GM10847 (cell line): ENCODE data around the gene RALGPS2.

Source experiments
- POLR2A ChIP-seq: IDR thresholded peaks from 2 replicates; pipeline ENCODE4 v1.6.1; 2011; ENCODE audit not compliant: insufficient read length; ENCODE audit errors: extremely low read depth

The RALGPS2 gene

DNA sequence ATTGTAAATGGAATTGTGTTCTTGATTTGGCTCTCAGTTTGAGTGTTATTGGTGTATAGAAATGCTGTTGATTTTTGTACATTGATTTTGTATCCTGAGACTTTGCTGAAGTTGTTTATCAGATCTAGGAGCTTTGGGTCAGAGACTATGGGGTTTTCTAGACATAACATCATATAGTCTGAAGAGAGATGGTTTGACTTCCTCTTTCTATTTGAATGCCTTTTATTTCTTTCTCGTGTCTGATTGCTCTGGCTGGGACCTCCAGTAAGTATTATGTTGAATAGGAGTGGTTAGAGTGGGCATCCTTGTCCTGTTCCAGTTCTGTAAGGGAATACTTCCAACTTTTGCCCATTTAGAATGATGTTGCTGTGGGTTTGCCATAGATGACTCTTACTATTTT lies 185.0 kb downstream of the RALGPS2 start:
- no peak for TF ChIP-seq POLR2A

DNA sequence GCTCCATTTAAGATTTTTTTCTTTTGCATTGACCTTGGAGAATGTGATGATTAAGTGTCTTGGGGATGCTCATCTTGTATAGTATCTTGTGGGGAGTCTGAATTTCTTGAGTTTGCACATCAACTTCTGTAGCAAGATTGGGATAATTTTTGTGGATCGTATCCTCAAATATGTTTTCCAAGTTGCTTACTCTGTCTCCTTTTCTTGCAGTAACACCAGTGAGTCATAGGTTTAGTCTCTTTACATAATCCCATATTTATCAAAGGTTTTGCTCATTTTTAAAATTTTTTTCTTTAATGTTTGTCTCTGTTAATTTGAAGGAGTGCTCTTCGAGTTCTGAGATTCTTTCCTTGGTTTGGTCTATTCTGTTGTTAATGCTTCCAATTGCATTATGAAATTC lies 187.6 kb downstream of the RALGPS2 start:
- no peak for TF ChIP-seq POLR2A

DNA sequence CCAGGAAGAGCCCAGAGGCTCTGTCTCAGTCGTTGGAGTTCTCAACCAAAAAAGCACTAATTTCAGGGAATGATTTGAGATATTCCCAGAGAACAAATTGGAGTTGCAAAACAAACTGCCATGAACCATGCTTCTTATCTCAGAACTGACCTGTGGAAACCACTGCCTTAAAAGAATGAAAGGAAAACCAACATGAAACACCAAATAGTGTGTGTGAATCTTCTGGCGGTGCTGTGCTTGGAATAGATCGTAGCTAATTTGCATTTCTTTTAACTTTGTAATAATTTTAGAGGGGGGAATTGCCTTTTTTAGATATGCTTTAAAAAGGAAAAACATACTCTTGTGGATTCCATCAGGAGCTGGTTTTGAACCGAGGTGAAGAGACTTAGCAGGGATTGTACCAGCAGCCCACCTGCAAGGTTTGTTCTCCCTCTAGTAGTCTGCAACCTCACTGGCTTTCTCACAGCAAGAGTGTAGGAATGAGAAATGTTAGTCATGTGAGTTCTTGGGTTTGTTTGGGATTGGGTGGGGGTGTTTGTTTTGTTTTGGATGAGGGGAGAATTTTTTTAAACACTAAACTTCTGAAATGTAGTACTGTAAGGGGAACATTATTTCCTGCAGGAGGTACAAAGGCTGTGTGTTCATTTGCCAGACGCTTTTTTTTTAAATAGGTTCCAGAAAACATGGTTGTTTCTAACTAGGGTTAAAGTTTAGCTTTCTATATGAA lies 191.6 kb downstream of the RALGPS2 start:
- TF ChIP-seq POLR2A: no peak

DNA sequence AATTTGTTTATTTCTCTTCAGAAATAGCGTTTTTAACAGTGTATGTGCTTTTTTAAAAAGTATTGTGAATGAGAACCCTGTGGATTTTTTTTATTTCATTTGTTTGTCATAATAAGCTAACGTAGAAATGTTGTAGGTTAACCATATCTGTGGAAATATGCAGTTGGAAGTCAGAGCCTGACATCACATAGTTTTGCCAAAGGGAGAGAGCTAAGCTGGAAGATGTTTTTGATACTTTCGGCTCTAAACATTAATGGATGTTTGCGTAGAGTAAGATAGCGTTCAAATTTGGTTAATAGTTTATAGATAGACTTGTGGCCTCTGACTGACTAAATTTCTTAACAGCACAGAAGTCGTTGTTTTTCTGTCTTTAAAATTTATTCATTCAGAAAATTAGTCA lies 193.3 kb downstream of the RALGPS2 start:
- no peak for TF ChIP-seq POLR2A

DNA sequence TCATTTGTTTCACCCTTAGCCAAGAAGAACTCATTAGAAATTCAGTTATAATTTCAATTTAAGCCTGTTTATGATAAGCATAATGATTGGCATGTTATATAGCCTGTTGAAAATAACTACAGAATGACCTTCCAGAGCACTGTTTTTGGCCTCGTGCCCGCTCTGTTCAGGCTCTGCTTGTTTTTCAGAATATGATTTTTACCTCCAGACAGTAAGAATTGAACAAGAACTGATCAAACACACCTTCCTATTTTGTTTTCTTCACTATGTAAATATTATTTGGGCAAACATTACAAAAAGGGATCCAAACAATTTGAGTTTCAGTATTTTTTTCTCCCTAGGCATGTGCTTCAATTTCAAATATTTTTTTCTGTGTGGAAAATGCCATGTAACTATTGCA lies 193.9 kb downstream of the RALGPS2 start:
- TF ChIP-seq POLR2A: no peak

DNA sequence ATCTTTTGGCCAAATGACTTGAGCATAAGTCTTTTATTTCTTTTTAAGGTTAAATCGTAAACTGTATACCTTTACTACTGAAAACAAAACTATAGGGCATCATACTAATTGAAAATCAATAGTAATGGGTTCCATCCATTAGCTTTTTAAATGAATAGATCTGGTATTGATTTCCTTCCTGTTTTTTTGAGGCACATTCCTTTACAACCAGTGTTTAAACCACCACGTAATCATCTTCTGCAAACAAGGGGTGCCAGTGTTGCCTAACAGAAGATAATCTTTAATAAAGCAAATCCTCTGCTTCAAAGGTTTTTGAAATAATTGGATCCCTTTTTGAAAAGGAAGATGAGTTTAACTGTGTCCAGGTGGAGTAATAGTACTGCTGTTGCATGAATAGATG lies 194.5 kb downstream of the RALGPS2 start:
- no peak for TF ChIP-seq POLR2A

DNA sequence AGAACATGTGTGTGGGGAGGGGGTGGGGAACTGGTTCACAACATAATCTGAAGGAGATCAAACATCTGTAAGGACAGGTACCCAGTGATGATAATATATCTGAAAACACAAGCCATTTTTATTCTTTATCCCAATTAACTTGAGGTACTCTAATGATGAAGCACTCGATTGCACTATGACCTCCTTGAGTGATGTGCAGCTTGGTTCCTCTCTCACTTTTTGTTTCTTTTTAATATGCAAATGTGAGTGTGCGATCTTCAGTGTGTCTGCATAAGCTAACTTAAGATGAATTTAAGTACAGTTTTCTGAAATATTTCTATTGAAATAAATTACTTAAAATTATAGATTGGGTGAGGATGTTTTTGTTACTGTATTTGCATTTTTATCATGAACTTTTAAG lies 196.5 kb downstream of the RALGPS2 start:
- no peak for TF ChIP-seq POLR2A

DNA sequence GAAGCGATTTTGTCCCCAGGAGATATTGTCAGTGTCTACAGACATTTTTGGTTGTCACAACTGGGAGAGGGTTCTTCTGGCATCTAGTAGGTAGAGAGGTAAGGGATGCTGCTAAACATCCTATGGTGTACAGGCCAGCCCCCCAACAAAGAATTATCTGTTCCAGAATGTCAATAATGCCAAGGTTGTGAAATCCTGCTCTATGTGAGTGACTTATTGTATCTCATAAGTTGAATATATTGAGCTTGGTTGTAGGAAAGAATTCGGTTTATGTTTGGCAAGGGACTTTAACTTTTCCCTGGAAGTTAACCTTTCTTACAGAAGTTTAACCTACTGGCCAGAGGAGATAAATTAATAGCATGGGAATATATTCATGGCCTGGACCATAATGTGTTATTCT lies 198.5 kb downstream of the RALGPS2 start:
- no peak for TF ChIP-seq POLR2A

DNA sequence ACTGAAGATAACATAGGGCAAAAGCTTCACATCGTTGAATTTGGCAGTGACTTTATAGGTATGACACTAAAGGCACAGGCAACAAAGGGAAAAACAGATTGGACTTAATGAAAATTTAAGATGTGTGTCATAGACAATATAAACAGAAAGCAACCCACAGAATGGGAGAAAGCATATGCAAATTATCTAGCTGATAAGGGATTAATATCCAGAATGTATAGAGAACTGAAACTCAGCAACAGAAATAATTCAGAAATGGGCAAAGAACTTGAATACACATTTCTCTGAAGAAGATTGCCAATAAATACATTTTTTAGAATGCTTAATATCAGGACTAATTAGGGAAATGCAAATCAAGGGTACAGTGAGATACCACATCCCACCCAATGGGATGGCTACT lies 201.0 kb downstream of the RALGPS2 start:
- no peak for TF ChIP-seq POLR2A

DNA sequence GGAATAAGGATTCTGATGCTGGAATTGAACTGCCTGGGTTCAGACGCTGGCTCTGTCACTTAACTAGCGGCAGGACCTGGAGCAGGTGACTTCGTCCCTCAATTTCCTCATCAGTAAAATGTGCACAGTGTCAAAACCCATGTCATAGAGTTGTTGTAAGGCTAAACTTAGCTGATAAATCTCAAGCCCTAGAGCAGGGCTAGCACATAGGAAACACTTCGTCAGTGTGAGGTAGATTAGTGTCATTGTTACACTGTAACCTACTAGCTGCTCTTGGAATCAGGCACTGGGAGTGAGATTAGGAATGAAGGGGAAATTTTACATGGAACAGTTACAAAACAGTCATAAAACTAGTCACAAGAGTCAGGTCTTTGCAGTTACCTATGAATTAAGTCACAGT lies 202.0 kb downstream of the RALGPS2 start:
- no peak for TF ChIP-seq POLR2A

DNA sequence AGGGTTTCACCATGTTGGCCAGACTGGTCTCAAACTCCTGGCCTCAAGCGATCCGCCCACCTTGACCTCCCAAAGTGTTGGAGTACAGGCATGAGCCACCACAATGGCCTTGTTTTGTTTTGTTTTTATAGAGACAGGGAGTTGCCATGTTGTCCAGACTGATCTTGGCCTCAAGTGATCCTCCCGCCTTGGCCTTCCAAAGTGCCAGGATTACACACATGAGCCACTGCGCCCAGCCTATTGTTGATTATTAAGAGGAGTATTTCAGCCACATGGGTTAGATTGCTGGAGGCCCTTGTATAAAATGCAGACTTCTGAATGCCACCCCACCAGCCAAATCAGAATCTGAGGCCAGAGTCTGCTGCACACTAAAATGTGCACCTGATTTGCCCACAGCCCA lies 203.0 kb downstream of the RALGPS2 start:
- no peak for TF ChIP-seq POLR2A

DNA sequence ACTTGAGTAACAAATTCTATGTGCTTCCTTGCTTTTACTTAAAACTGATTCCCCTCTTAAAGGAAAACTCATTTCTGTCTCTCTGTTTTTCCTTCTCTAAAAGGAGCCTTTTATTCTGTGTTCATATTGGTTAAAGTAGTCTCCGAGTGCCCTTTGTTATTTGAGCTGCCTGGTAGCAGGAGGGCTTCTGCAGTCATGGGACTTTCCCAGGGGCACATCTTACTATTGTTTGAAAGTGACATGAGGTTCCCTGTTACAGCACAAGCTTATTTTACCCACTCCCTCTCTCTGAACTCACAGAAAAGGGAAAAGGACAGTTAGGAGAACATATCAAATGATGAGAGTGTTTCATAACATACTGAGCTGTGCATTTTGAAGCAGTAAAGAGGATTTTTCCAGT lies 203.9 kb downstream of the RALGPS2 start:
- TF ChIP-seq POLR2A: no peak

DNA sequence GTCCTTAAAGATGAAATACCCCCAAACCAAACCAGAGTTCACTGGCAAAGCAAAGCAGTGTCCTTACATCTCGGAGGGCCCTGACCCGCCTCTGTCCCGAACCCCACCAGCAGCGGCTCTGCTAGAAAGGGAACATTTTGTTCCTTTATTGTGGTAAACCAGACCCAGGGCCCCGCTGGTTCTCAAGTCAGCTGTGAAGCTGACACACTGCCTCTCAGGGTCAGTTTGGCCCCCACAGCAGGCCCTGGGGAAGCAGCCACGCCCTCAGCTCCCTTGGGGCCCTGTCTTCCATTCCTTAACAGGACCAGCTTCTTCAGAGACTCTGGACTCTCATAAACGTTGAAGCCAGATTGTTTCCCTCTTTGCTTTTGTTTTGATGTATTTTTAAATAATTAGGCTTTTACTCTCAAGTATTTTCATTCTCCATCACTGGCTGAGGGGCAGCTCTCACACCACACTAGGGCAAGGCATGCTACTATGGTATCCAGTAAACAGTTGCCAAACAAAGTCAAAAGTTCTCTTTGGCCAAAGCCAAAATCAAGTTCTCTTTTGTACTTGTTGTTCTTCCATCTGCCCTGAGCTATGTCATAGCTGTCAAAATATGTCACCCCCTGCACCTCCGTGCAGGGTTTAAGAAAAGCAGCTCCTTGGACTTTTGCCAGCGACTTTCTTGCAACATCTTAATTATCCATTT lies 207.0 kb downstream of the RALGPS2 start:
- no peak for TF ChIP-seq POLR2A

DNA sequence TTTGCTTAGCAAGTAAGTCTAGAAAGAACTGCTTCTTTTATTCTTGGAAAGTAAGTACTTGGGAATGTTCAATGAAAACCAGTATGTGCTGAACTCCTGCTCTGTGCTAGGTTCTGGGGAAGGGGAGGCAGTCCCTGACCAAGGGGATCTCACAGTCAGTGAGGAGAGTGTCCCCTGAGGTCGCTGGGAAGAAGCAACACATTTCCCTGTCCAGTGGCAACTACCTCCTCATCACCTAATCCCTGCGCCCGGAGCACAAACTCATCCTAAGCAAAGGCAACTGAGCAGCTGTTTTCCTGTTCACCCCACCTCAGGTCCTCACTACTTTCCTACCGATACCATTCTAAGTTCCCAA lies 207.5 kb downstream of the RALGPS2 start:
- no peak for TF ChIP-seq POLR2A

DNA sequence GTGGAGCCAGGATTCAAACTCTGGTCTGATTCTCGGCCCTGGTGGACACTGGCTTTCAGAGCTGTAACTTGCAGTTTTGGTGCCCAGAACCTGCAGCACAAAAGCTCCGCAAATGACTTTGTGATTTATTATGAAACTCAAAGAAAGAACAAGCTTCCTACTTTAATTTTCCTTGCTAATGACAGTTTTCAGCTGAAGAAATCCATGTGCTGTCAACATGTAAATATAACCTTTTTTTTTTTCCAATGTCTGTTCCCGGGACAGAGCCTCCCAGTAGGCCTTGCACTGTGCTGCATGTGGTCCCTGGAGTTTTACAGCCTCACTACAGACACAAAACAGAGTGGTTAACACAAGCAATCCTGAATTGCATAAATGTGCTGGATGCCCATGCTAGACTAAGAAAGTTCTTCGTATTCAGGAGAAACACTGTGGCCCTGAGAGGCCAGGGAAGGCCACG lies 208.1 kb downstream of the RALGPS2 start:
- TF ChIP-seq POLR2A: no peak

DNA sequence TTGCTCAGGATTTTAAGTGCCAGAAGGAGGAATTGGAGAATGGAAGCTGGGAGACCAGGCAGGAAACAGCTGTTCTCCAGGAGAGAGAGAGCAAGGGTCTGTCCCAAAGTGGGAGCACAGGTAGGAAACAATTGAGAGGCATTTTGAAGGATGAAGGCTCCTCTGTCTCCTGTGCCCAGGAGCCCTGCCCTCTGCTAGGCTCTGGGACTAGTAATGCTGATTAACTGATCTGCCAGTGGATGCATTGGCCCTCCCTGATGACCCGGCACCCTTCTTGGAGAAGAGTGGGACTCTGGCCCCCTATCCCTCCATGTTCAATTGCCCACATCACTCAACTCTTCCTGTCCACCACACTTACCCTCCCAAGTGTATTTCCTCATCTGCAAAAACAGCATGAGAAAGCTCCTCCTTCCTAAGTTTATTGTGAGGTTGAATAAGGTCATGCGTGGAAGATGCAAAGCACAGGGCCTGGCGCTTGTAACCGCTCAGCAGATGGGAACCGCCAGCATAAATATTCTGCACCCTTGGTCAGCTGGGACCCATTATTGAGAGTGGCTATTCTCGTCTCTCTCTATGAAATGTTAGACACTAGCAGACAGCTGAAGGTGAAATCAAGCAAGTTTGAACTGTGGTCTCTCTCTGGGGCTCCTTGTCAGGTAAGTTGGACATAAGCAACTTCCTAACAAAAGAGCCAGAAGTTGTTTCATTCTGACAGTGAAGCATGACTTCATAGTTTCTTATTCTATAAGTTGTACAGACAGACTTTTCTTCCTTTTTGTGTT lies 208.9 kb downstream of the RALGPS2 start:
- no peak for TF ChIP-seq POLR2A
